Hindlimb muscle (tissue), 1 donor: ENCODE measurements around the gene CRIP3. TPM values are rescaled to one million over a fixed set of nuclear protein-coding genes. Genes with fewer than 3 reads are reported as not detected.
"Not testable (repeated sequence)": the region's sequence is repeated elsewhere in the genome, so short reads cannot be mapped to it uniquely, and the experiment has no call there.

Experiments used
- DNase-seq: peaks from one replicate; pipeline ENCODE4 v3.0.0-alpha.2; 2013
- polyA plus RNA-seq: library from polyadenylated mRNA; unstranded; fragments of 120-200 nt; gene quantifications from one replicate; pipeline ENCODE4 v1.2.1, GENCODE V29; 2013; ENCODE audit not compliant: insufficient read length

Gene CRIP3
- polyA plus RNA-seq, 1 donor, result 2.1 TPM

GRCh38 chr6:43306086-43306485, 2.5 kb downstream of the CRIP3 start:
- DNase-seq, result no peak

GRCh38 chr6:43304882-43305281, 3.7 kb downstream of the CRIP3 start:
- DNase-seq, result no peak

GRCh38 chr6:43304361-43304760, 4.3 kb downstream of the CRIP3 start:
- no peak for DNase-seq

- DNase-seq, result no peak
Measured at GRCh38 chr6:43303751-43304331, 4.8 kb downstream of the CRIP3 start.

- not testable (repeated sequence) for DNase-seq
Measured at GRCh38 chr6:43303006-43303405, 5.6 kb downstream of the CRIP3 start.

GRCh38 chr6:43302126-43302525, 6.5 kb downstream of the CRIP3 start:
- DNase-seq, result no peak

- DNase-seq, result no peak
Measured at GRCh38 chr6:43301081-43301870, 7.3 kb downstream of the CRIP3 start.

- no peak for DNase-seq
Measured at GRCh38 chr6:43299338-43300293, 9.0 kb downstream of the CRIP3 start.

- DNase-seq, result no peak
Measured at GRCh38 chr6:43298565-43299337, 9.9 kb downstream of the CRIP3 start.

- no peak for DNase-seq
Measured at GRCh38 chr6:43297644-43298564, 10.7 kb downstream of the CRIP3 start, which contains the start of gene SLC22A7. Gene SLC22A7, plus strand, starts transcription at chr6:43298260. Its CDS starts 99 bp downstream, at chr6:43298359.

- DNase-seq, result no peak
Measured at GRCh38 chr6:43296780-43297497, 11.7 kb downstream of the CRIP3 start.

- no peak for DNase-seq
Measured at GRCh38 chr6:43295456-43295855, 13.2 kb downstream of the CRIP3 start.

GRCh38 chr6:43294536-43294935, 14.1 kb downstream of the CRIP3 start:
- DNase-seq, result no peak

GRCh38 chr6:43293698-43294097, 14.9 kb downstream of the CRIP3 start:
- no peak for DNase-seq

- DNase-seq, result no peak
Measured at GRCh38 chr6:43292763-43293318, 15.8 kb downstream of the CRIP3 start.

GRCh38 chr6:43292341-43292740, 16.3 kb downstream of the CRIP3 start:
- no peak for DNase-seq

GRCh38 chr6:43291708-43292107, 16.9 kb downstream of the CRIP3 start:
- DNase-seq, result no peak

GRCh38 chr6:43290905-43291355, 17.7 kb downstream of the CRIP3 start:
- no peak for DNase-seq

- no peak for DNase-seq
Measured at GRCh38 chr6:43290339-43290904, 18.2 kb downstream of the CRIP3 start.
